ENCODE results near the gene CD8A.

Gene CD8A

GRCh38 chr2:86788165-86788564 is 2.5 kb downstream of the CD8A start:
- no peak for TF ChIP-seq GATA3 (IDR thresholded peaks at IDR 0.05; ENCODE audit: low read depth, low read length)
- no peak for TF ChIP-seq GATA2 (IDR thresholded peaks at IDR 0.05; ENCODE audit: low read depth, low read length)

- TF ChIP-seq GATA3 (IDR thresholded peaks at IDR 0.05; ENCODE audit: low read depth, low read length) = no peak
- no peak for TF ChIP-seq GATA2 (IDR thresholded peaks at IDR 0.05; ENCODE audit: low read depth, low read length)
These were observed 3.0 kb downstream of the CD8A start for GRCh38 chr2:86787736-86788135.

- TF ChIP-seq GATA2 (IDR thresholded peaks at IDR 0.05; ENCODE audit: low read depth, low read length) (no peak), GATA3 (IDR thresholded peaks at IDR 0.05; ENCODE audit: low read depth, low read length) (no peak)
These were observed 4.6 kb downstream of the CD8A start for GRCh38 chr2:86786001-86786536.

GRCh38 chr2:86785456-86785855 is 5.3 kb downstream of the CD8A start:
- TF ChIP-seq GATA2 (IDR thresholded peaks at IDR 0.05; ENCODE audit: low read depth, low read length) = no peak
- TF ChIP-seq GATA3 (IDR thresholded peaks at IDR 0.05; ENCODE audit: low read depth, low read length) = no peak

GRCh38 chr2:86783615-86784339 is 6.9 kb downstream of the CD8A start:
- TF ChIP-seq GATA2 (IDR thresholded peaks at IDR 0.05; ENCODE audit: low read depth, low read length) = no peak
- TF ChIP-seq GATA3 (IDR thresholded peaks at IDR 0.05; ENCODE audit: low read depth, low read length) = no peak

- TF ChIP-seq GATA2 (IDR thresholded peaks at IDR 0.05; ENCODE audit: low read depth, low read length) = no peak
- no peak for TF ChIP-seq GATA3 (IDR thresholded peaks at IDR 0.05; ENCODE audit: low read depth, low read length)
These were observed 8.0 kb downstream of the CD8A start for GRCh38 chr2:86782748-86783147.

- TF ChIP-seq GATA3 (IDR thresholded peaks at IDR 0.05; ENCODE audit: low read depth, low read length) (no peak), GATA2 (IDR thresholded peaks at IDR 0.05; ENCODE audit: low read depth, low read length) (no peak)
These were observed 9.3 kb downstream of the CD8A start for GRCh38 chr2:86781363-86781762.

GRCh38 chr2:86779971-86780370 is 10.7 kb downstream of the CD8A start:
- no peak for TF ChIP-seq GATA3 (IDR thresholded peaks at IDR 0.05; ENCODE audit: low read depth, low read length)
- TF ChIP-seq GATA2 (IDR thresholded peaks at IDR 0.05; ENCODE audit: low read depth, low read length) = no peak

- TF ChIP-seq GATA3 (IDR thresholded peaks at IDR 0.05; ENCODE audit: low read depth, low read length) (no peak), GATA2 (IDR thresholded peaks at IDR 0.05; ENCODE audit: low read depth, low read length) (no peak)
These were observed 11.8 kb downstream of the CD8A start for GRCh38 chr2:86778957-86779356.

- TF ChIP-seq GATA3 (IDR thresholded peaks at IDR 0.05; ENCODE audit: low read depth, low read length) (no peak), GATA2 (IDR thresholded peaks at IDR 0.05; ENCODE audit: low read depth, low read length) (no peak)
These were observed 14.2 kb downstream of the CD8A start for GRCh38 chr2:86776532-86776931.

- TF ChIP-seq GATA3 (IDR thresholded peaks at IDR 0.05; ENCODE audit: low read depth, low read length) (no peak), GATA2 (IDR thresholded peaks at IDR 0.05; ENCODE audit: low read depth, low read length) (no peak)
These were observed 15.4 kb downstream of the CD8A start for GRCh38 chr2:86775338-86775737.

GRCh38 chr2:86774862-86775261 is 15.9 kb downstream of the CD8A start:
- TF ChIP-seq GATA3 (IDR thresholded peaks at IDR 0.05; ENCODE audit: low read depth, low read length) = no peak
- no peak for TF ChIP-seq GATA2 (IDR thresholded peaks at IDR 0.05; ENCODE audit: low read depth, low read length)

GRCh38 chr2:86772611-86773010 is 18.1 kb downstream of the CD8A start:
- TF ChIP-seq GATA3 (IDR thresholded peaks at IDR 0.05; ENCODE audit: low read depth, low read length) = no peak
- no peak for TF ChIP-seq GATA2 (IDR thresholded peaks at IDR 0.05; ENCODE audit: low read depth, low read length)

- TF ChIP-seq GATA2 (IDR thresholded peaks at IDR 0.05; ENCODE audit: low read depth, low read length) (no peak), GATA3 (IDR thresholded peaks at IDR 0.05; ENCODE audit: low read depth, low read length) (no peak)
These were observed 19.9 kb downstream of the CD8A start for GRCh38 chr2:86770816-86771301.

- TF ChIP-seq GATA2 (IDR thresholded peaks at IDR 0.05; ENCODE audit: low read depth, low read length) (no peak), GATA3 (IDR thresholded peaks at IDR 0.05; ENCODE audit: low read depth, low read length) (no peak)
These were observed 20.9 kb downstream of the CD8A start for GRCh38 chr2:86769838-86770237.
